HG02798 (cell line): ENCODE data around the gene PCYT1A.
"Not testable (repeated sequence)": the region's sequence is repeated elsewhere in the genome, so short reads cannot be mapped to it uniquely, and the experiment has no call there.

ENCODE experiments used
- ATAC-seq: cut with Tn5 transposase; IDR thresholded peaks from one replicate; pipeline ENCODE4 v1.9.1; 2021; ENCODE audit warnings: mild to moderate bottlenecking; ENCODE audit not compliant: unreplicated experiment, poor library complexity

Gene PCYT1A

DNA sequence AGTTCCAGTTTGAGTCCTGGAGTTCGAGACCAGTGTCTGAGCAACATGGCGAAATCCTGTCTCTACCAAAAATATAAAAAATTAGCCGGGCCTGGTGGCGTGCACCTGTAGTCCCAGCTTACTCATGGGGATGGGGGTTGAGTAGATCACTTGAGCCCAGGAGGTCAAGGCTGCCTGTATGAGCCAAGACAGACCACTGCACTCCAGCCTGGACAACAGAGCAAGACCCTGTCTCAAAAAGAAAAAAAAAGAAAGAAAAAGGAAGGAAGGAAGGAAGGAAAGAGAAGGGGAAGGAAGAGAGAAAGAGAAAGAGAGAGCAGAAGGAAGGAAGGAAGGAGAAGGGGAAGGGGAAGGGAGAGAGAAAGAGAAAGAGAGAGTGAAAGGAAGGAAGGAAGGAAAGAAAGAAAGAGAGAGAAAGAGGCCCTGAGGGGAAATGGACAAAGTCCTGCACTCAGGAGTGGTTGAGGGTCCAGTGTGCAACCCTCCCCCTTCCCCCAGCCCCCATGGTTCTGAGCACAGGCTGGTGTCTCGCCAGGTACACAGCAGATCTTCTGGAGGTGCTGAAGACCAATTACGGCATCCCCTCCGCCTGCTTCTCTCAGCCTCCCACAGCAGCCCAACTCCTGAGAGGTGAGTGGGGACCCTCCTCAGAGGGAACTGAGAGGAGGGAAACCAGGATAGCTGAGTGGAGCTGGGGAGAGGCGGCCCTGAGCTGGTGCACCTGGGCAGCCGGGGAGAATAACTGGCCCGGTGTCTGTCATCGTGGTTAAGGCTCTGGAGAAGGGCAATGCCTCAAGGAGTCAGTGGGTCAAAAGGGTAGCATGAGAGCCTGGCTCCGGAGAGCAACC lies 70.0 kb downstream of the PCYT1A start:
- no peak for ATAC-seq

DNA sequence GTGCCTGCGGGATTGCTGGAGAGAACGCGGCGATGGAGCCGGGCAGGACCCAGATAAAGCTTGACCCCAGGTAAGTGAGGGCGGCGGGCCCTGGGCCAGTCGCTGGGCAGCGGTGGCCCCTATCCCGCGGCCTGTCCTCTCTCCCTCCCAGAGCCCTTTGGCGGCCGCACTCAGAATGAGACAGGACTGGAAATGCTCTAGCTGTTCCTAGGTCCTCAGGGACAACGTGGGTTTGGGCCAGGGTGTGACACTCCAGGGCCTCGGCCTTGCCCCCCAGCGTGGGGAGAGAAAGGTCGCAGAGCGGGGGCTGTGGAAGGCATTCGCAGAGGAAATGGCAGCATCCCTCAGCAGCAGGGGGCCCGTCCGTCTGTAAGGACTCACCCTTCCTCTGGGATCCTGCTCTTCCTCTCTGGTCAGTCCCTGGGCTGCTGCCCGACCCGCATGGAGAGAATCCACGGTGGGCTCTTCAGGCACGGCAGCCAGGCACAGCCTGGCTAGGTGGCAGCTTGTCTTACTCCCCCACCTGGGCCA lies 70.8 kb downstream of the PCYT1A start:
- ATAC-seq: no peak

DNA sequence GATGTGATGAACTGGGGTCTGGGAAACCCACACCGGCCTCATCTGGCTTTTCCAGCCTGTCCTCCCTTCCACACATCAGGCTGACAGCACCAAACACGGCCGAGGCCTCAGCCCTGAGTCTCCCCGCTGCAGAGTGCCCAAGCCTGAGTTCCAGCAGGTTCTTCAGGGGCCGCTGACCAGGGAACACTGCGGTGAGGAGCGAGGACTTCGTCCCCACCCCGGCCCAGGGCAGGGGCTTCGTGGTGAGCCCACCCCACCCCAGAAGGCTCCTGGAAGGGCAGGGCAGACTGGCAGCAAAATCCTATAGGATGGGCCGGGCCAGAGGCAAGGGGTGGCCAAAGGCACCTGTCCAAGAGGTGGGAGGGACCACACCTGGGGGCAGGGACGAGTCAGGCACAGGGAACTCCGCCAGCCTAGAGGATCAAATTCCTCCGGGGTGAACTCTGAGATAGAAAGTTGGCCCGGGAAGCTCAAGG lies 71.4 kb downstream of the PCYT1A start, which contains the start of gene SLC51A:
Gene SLC51A, plus strand, starts transcription at position 446 of the 476 bp plus-strand sequence. CDS start 179 bp downstream, outside the sequence.
- ATAC-seq: no peak

DNA sequence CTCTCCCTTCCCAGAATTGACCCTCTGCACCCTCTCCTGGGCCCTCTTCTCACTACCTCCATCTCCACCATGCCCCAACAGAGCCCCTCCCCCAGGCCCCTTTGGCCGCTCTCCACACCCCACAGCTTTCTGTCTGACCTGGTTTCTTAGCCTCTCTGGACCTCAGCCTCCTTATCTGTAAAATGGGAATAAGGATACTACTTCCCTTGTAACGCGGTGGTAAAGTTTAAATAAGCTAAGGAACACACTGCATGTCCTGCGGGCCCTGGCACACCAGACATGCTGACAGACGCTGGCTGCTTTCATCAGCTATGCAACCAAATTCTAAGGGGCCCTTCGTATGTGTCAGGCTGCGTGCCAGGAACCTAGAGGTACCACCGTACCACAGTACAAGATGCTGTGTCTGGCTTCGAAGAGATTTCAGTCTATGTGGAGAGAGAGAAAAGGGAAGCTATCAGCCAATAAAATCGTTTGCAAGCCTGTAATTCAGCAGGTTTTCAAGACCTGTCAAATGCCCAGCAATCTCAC lies 72.0 kb downstream of the PCYT1A start:
- no peak for ATAC-seq

DNA sequence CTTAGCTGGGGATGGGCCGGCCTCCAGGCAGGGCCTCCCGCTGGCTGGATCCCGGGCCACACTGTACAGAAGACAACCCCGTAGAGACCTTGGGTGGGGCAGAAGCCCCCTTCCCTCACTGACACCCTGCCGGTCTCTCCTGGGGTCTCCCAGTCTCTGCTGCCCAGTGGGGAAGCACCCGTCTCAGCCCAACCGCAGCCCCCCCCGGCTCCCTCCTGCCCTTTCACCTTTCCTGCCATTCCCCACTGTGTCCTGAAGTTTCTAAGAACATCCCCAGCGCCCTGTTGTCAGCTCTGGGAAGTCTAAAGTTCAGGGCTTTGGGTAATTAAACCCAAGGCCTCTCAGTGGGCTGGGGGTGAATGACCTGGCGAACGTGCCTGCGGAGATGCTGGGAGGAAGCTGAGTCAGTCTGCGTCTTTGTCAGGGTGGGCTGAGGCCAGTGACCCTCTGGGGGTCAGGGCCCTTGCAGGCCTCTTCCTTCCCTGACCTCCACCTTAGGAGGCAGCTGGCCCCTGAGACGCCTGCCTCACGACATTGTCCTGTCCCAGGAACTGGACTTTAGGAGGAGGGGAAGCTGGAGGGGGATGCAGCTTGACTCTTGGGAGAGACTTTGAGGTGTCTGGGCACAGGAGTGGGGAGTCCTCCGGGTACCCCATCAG lies 72.6 kb downstream of the PCYT1A start:
- ATAC-seq: no peak

DNA sequence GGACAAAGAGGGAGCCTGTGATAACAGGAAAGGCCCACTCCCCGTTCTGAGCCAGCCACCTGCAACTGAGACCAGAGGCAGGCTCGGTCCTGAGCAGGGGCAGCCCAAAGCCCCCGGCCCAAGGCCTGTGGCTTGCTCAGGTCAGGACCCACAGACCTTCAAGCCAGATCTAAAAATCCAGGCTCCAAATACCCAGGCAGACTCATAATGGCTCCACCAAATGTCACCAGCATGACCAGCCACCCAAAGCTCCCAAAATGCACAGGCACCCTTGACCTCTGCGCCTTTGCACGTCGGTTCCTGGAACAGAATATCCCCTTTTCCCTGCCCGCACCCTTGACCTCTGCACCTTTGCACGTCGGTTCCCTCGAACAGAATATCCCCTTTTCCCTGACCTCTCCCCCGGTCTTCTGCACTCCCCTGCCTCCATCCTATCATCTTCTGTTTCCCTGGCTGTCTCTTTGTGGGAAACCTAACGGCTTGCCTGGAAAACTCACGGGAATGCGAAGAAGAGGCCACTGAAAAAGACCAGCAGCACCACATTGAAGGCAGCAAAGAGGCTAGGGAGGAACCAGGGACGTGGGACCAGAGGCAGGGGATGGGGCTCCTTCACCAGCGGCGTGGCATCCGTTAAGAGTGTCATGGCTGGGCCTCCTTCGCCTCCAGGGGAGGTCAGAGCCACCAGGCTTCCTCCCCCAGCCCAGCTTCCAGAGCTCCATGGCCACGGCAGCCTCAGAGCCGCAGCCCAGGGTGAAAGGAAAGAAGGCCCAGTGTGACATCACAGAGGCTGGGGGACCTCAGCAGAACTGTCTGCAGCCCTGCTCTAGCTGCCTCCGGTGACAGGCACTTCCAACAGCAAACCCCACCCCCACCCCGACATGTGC lies 76.6 kb downstream of the PCYT1A start, which contains the start of gene ZDHHC19:
Gene ZDHHC19, minus strand, starts transcription at position 728 of the 884 bp plus-strand sequence. Its CDS starts 85 bp downstream, at position 643.
- no peak for ATAC-seq

DNA sequence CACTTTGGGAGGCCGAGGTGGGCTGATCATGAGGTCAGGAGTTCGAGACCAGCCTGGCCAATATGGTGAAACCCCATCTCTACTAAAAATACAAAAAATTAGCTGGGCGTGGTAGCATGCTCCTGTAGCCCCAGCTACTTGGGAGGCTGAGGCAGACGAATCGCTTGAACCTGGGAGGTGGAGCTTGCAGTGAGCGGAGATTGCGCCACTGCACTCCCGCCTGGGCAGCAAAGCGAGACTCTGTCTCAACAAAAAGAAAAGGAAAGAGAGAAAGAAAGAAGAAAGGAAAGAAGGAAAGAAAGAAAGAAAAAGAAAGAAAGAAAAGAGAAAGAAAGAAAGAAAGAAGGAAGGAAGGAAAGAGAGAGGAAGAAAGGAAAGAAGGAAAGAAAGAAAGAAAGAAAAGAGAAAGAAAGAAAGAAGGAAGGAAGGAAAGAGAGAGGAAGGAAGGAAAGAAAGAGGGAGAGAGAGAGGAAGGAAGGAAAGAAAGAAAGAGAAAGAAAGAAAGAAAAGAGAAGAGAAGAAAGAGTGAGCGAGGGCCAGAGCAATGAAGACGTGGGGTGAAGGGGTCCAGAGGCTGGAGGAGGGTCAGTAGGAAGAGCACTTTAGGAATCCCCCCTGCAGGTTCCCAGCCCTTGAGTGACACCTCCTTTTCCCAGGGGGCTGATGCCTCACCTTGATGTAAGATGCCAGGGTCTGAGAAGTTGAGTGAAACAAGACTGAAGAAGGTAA lies 77.4 kb downstream of the PCYT1A start:
- not testable (repeated sequence) for ATAC-seq

DNA sequence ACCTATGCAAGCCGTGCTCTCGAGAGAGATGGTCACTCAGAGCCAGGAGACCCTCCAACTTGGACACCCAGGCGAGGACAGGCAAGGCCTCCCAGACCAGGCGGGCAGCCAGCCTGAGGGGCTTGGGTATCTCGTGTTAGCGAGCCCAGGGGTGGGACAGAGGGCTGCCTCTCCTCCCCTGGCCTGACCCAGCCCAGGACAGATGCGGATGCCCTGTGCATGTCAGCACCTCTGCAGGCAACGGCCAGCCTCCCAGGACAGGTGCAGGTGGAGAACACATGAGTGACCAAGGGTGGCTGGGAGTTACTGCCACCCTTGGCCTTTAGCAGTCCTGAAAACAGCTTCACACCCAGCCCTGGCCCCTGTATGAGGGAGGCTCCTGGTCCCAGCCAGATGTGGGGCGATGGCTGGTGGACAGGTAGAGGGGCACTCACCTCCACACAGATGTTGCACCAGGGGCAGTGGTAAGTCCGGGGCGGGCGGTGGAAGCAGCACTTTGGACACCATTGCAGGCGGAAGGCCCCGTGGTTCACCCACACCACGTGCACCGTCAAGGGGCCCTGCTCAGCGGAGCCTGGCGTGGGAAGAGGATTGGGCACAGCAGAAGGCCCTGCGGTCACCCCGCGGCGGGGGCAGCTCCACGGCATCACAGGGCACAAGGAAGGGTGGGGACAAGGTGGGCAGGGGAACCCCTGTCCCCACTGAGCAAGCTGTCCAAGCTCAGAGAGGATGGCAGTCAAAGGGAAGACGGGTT lies 78.4 kb downstream of the PCYT1A start:
- ATAC-seq: no peak

DNA sequence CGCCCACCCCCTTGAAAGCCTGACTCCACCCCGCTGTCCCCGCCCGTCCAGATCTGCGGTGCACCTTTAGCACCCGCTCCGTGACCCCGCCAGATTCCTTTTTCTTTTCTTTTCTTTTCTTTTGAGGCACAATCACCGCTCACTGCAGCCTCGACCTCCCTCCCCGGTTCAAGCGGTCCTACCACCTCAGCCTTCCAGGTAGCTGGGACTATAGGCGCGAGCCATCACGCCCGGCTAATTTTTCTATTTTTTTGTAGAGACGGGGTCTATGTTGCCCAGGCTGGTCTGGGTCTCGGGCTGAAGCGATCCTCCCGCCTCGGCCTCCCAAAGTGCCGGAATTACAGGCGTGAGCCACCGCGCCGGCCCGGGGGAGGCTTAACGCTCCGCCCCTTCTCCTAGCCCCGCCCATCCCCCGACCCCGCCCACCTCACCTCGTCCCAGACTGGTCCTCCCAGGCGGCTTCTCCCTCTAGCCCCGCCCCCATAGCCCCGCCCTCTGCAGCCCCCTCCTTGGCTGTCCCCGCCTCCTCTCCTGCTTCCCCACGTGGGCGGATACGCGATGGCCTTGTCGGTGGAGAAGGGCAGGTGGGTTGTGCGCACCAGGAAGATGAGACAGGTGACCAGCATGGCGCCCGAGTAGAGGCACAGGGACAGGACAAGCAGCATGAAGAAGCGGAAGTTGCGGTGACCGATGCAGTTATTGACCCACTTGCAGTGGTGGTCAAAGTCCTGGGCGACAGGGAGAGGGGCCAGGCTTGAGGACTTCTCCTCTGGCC lies 79.5 kb downstream of the PCYT1A start:
- ATAC-seq: no peak

DNA sequence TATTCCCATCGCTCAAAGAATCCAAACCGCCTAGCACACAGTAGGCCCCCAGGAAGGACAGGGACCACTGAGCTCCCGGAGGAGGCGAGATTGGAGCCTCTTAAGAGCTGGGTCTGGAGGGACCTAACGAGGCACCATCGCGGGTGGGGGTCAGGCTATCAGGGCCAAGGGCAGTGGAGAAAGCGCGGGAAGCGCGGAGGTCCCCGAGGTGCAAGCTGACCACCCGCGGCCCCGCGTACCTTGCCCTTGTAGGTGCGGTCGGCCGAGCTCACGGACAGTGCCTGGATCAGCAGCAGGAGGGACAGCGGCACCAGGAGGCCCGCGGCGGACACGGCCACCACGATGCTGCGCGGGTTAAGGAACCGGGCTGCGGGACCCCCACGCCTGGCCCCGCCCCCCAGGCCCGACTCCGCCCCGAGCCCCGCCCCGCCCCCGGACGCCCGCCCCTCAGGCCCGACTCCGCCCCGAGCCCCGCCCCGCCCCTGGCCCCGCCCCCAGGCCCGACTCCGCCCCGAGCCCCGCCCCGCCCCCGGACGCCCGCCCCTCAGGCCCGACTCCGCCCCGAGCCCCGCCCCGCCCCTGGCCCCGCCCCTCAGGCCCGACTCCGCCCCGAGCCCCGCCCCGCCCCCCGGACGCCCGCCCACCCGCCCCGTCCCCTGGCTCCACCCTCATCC lies 80.2 kb downstream of the PCYT1A start:
- no peak for ATAC-seq

DNA sequence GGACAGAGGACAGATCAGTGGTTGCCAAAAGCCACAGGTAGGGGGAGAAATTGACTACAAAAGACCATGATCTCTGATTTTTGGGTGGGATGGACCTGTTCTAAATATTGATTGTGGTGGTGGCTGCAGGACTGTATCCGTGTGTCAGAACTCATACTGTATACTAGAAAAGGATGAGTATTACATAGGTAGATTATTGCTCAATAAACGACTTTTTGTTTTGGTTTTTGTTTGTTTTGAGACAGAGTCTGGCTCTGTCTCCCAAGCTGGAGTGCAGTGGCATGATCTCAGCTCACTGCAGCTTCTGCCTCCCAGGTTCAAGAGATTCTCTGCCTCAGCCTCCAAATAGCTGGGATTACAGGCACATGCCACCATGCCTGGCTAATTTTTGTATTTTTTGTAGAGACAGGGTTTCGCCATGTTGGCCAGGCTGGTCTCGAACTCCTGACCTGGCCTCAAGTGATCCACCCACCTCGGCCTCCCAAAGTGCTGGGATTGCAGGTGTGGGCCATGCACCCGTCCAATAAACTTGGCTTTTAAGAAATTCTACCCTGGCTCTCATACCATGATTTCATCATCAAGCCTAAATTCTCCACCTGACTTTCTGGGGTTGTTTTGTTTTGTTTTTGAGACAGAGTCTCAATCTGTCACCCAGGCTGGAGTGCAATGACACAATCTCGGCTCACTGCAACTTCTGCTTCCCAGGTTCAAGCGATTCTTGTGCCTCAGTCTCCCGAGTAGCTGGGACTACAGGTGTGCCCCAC lies 81.9 kb downstream of the PCYT1A start:
- not testable (repeated sequence) for ATAC-seq

DNA sequence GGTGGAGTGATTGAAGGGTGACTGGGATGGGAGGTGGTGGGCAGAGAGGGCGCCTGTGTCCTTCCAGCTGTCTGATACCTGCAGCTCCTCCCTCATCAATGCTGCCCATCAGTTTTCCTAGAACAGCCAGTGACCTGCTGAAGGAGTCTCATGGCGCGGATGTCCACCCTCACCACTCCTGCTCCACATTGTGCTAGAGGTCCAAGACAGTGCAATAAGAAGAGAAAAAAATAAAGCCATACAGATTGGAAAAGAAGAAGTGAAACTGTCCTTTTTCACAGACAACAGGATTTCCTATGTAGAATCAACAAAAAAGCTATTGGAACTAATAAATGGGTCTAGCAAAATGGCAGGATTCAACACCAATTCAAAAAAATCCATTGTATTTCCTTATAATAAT lies 83.7 kb downstream of the PCYT1A start:
- ATAC-seq: no peak

DNA sequence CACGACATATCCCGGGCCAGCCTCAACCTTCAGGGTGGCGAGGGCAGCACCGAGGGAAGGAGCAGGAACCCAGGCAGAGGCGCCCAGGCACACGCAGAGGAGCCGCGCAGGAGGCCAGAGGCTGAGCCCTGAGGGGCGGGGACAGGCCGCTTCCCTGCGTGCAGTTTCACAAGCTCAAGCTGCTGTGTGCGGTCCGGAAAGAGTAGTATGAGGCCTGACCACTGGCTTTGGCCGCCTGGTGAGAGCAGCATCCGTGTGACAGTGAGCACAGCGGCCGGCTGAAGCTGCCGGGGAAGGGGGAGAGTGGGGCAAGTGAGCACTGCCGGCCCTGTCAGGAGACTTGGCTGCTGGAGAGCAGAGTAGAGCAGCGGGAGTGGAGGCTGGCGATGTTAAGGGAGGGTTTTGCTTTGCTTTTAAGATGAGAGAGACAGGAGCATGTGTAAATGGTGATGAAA lies 85.0 kb downstream of the PCYT1A start:
- ATAC-seq: peak; percentile 62

DNA sequence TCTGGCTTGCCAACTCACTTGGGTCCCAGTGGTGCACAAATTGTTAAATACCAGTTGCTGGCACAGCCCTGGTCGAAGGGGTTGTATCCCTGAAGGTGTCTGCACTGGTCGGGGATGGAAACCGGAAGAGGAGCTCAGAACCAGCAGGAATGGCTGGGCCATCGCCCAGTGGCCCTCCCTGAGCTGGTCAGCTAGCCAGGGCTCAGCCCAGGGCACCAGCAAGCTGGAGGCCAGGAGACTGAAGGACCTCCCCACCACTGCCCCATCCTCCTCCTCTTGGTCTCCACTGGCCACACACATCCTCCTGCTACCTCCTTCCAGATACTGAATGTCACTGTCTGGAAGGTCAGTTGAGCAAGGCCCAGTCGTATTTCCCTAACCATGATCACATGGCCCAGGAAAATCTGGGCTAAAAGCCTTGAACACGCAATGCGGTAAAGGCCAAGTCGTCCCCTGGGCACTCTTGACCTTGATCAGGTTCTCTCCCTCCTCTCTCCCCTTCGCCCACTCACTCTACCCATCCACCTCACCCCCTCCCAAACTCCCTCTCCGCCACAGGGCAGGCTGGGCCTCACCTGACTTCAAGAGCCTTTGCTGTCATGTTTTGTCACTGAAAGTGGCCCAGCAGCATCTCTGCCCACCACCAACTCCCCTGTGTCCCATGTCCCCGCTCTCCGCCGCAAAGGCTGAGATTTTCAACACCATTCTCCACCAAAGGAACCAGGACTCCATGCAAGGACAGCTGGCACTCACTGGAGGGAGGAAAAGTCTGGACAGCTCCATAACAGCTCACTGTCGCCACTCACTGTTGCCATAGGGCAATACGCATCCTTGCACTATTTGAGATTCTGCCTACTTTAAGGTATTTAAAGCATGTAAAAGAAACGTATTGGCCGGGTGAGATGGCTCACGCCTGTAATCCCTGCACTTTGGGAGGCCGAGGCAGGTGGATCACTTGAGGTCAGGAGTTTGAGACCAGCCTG lies 88.5 kb downstream of the PCYT1A start:
- ATAC-seq: no peak

DNA sequence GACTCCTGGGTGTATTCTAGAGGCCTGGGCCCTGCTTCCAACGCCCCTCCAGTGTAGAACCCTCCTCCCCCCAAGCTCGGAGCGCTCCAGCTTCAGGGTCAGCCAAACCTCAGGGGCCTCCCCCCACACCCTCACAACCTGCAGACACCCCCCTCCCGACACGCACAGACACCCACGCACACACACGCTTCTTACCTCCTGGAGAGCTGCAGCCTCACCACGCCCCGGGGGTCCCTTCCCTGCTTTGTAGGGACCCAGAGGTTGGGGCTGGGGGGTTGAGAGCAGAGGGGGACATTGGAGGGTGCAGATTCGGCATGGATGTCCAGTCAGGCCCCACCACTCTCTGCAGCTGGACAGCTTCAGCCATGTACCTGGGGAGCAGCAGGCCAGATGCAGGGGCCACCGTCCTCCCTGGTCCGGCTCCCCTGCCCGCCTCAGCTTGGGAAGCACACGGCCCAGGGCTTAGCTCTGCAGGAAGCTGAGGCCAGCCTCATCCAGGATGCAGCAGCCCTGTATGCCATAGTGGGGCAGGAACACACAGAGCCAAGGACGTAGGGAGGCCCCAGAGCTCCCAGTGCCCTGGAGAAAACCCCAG lies 89.3 kb downstream of the PCYT1A start:
- no peak for ATAC-seq
